HepG2 (cell line): ENCODE results near the gene GABBR2. TPM values are rescaled to one million over a fixed set of nuclear protein-coding genes. Genes with fewer than 3 reads are reported as not detected.

Experiments used
- ATAC-seq: fragments of 200-7000 bp; cut with Tn5 transposase; 3 replicates; pipeline ENCODE4 v1.9.1; 2020; ENCODE audit warnings: mild to moderate bottlenecking, moderate library complexity
- BruUV-seq: library from RNA; stranded (reverse); fragments of 400-500 nt; replicated peaks from 2 replicates; lab custom pipeline; 2021; lab: Mats Ljungman, UMichigan
- CTCF ChIA-PET: fragments of 300-600 bp; formaldehyde crosslinking; extraction: SDS; loops from one replicate; lab custom pipeline; 2021; ENCODE audit warnings: low total read pairs, inconsistent platforms, low intra/inter-chr PET ratio; lab: Yijun Ruan, JAX
- POLR2A ChIA-PET: fragments of 350-600 bp; sonication (Branson Sonifier 250); formaldehyde crosslinking; loops from one replicate; lab custom pipeline; 2020; ENCODE audit warnings: antibody characterized with exemption, inconsistent platforms; lab: Yijun Ruan, JAX
- DNase-seq: peaks from one replicate; pipeline ENCODE4 v3.0.0-alpha.2; 2015; ENCODE audit warnings: low spot score
- FAIRE-seq: peaks from 3 replicates; lab custom pipeline; 2011; peaks lifted over from hg19 to GRCh38; lab: Jason Lieb, UNC
- H2AFZ ChIP-seq: one replicate; pipeline ENCODE4 v1.6.1; 2011; ENCODE audit warnings: low read length, inconsistent platforms
- H3K27ac ChIP-seq: fragments of 300-600 bp; 3 replicates; pipeline ENCODE4 v1.8.0; 2011; ENCODE audit warnings: mixed run types, mild to moderate bottlenecking, mixed read lengths, low read length, inconsistent platforms; ENCODE audit not compliant: insufficient read depth; ENCODE audit errors: extremely low read length
- H3K27me3 ChIP-seq, 2 experiments: fragments of 200-600 bp in 1 of 2; 2 replicates in 1 of 2; 3 replicates in 1 of 2; pipeline versions ENCODE4 v1.6.0 to v1.8.0; 2011; ENCODE audit warnings: low read length in 2 of 2, mild to moderate bottlenecking in 2 of 2, moderate library complexity in 2 of 2, inconsistent platforms in 1 of 2; ENCODE audit not compliant: insufficient read depth in 2 of 2, control insufficient read depth in 1 of 2
- H3K36me3 ChIP-seq, 2 experiments: fragments of 200-600 bp in 1 of 2; replicated peaks in 1 of 2; 2 replicates in 1 of 2; 3 replicates in 1 of 2; pipeline versions ENCODE4 v1.5.1 to v1.8.0; 2011; ENCODE audit warnings: low read length in 2 of 2, inconsistent platforms in 1 of 2; ENCODE audit not compliant: insufficient read depth in 2 of 2, control insufficient read depth in 1 of 2
- H3K4me1 ChIP-seq: 2 replicates; pipeline ENCODE4 v1.5.1; 2012; ENCODE audit warnings: low read length, inconsistent platforms; ENCODE audit not compliant: insufficient read depth
- H3K4me2 ChIP-seq: 2 replicates; pipeline ENCODE4 v1.6.0; 2011; ENCODE audit warnings: low read depth, low read length, inconsistent platforms
- H3K4me3 ChIP-seq, 3 experiments: fragments of 200-600 bp in 1 of 3; sonication (generic), shearing (Covaris generic) in 1 of 3; replicated peaks in 1 of 3; 2 replicates each; pipeline ENCODE4 v1.5.1; 2011 to 2016; ENCODE audit warnings: low read length in 3 of 3, inconsistent platforms in 2 of 3, low read depth in 2 of 3, mild to moderate bottlenecking in 2 of 3, control low read depth in 1 of 3, mixed read lengths in 1 of 3; ENCODE audit not compliant: insufficient read depth in 1 of 3
- H3K79me2 ChIP-seq: one replicate; pipeline ENCODE4 v1.6.1; 2011; ENCODE audit warnings: low read length, inconsistent platforms; ENCODE audit not compliant: insufficient read depth
- H3K9ac ChIP-seq: 2 replicates; pipeline ENCODE4 v1.6.0; 2011; ENCODE audit warnings: mild to moderate bottlenecking, low read depth, low read length, inconsistent platforms; ENCODE audit not compliant: insufficient read depth
- H3K9me3 ChIP-seq: 2 replicates; pipeline ENCODE4 v1.5.1; 2012; ENCODE audit warnings: mild to moderate bottlenecking, low read length
- H4K20me1 ChIP-seq: 2 replicates; pipeline ENCODE4 v1.6.0; 2011; ENCODE audit warnings: inconsistent platforms, mild to moderate bottlenecking, low read length, moderate library complexity; ENCODE audit not compliant: insufficient read depth
- E2F1 ChIP-seq: sonication (generic); formaldehyde crosslinking; IDR thresholded peaks from 2 replicates; pipeline ENCODE4 v1.5.0; 2020; ENCODE audit warnings: missing genetic modification reagents
- KDM3A ChIP-seq: IDR thresholded peaks from 2 replicates; pipeline ENCODE4 v1.6.1; 2018; ENCODE audit warnings: low read depth, missing compliant biosample characterization
- MAX ChIP-seq: IDR thresholded peaks from 2 replicates; pipeline ENCODE4 v1.6.1; 2012; ENCODE audit warnings: inconsistent platforms
- NFAT5 ChIP-seq: sonication (generic); formaldehyde crosslinking; IDR thresholded peaks from 2 replicates; pipeline ENCODE4 v1.4.0; 2020; ENCODE audit warnings: missing genetic modification reagents
- PBX3 ChIP-seq: sonication (generic); formaldehyde crosslinking; IDR thresholded peaks from 2 replicates; pipeline ENCODE4 v1.8.1; 2023; ENCODE audit warnings: missing genetic modification reagents, inconsistent platforms, borderline replicate concordance
- PLRG1 ChIP-seq: fragments of 450-650 bp; conservative IDR thresholded peaks from 2 replicates; pipeline ENCODE4 v1.6.1; 2016
- PREB ChIP-seq: sonication (generic); formaldehyde crosslinking; IDR thresholded peaks from 2 replicates; pipeline ENCODE4 v1.4.0; 2020; ENCODE audit warnings: missing genetic modification reagents
- SMARCE1 ChIP-seq: fragments of 450-650 bp; IDR thresholded peaks from 2 replicates; pipeline ENCODE4 v1.6.1; 2017; ENCODE audit warnings: borderline replicate concordance
- ZNF550 ChIP-seq: sonication (generic); formaldehyde crosslinking; IDR thresholded peaks from 2 replicates; pipeline ENCODE4 v1.4.0; 2020; ENCODE audit warnings: mild to moderate bottlenecking, missing genetic modification reagents, borderline replicate concordance
- ZNF670 ChIP-seq: sonication (generic); formaldehyde crosslinking; IDR thresholded peaks from 2 replicates; pipeline ENCODE4 v1.8.0; 2022; ENCODE audit warnings: mild to moderate bottlenecking, missing genetic modification reagents, borderline replicate concordance
- ZNF83 ChIP-seq: sonication (generic); formaldehyde crosslinking; IDR thresholded peaks from 2 replicates; pipeline ENCODE4 v1.4.0; 2020; ENCODE audit warnings: missing genetic modification reagents, mild to moderate bottlenecking, borderline replicate concordance
- ZNF891 ChIP-seq: sonication (generic); formaldehyde crosslinking; IDR thresholded peaks from 2 replicates; pipeline ENCODE4 v1.5.0; 2020; ENCODE audit warnings: mild to moderate bottlenecking, missing genetic modification reagents
- ZSCAN21 ChIP-seq: sonication (generic); formaldehyde crosslinking; IDR thresholded peaks from 2 replicates; pipeline ENCODE4 v1.8.0; 2022; ENCODE audit warnings: mild to moderate bottlenecking, missing genetic modification reagents, moderate library complexity, borderline replicate concordance
- WGBS: methylation state at CpG from one replicate; pipeline ENCODE4 v1.1.6; 2017; ENCODE audit warnings: low lambda C conversion rate; 5-methylcytosine and 5-hydroxymethylcytosine counted together
- in situ Hi-C: cut with HindIII; loops from 2 replicates; pipeline ENCODE4 v1.10.0; 2017; ENCODE audit warnings: low pct_unique_long_range_greater_than_20kb; ENCODE audit not compliant: extremely low pct_ligation_motif_present
- intact Hi-C: fragments of 100-400 bp; cut with micrococcal nuclease; formaldehyde crosslinking; loops from one replicate; pipeline ENCODE4 v1.10.0; 2022; ENCODE audit not compliant: unreplicated experiment
- polyA plus RNA-seq, 8 experiments: library from polyadenylated mRNA; depleted of rRNA in 3 of 8; stranded (reverse) in 7 of 8; unstranded in 1 of 8; fragments of >200 nt; fragmentation: Illumina TruSeq in 4 of 8; extraction: Trizol in 4 of 8; gene quantifications; 2 replicates each; pipeline versions ENCODE4 v1.2.1 to v1.2.3, GENCODE V29; 2011 to 2016; ENCODE audit warnings: low read depth in 4 of 8, missing spikeins in 1 of 8, mixed read lengths in 1 of 8; ENCODE audit not compliant: insufficient read depth in 1 of 8
- total RNA-seq, 5 experiments: library from RNA; depleted of rRNA; stranded (reverse); fragments of >200 nt; fragmentation: Illumina TruSeq; extraction: Trizol; gene quantifications; 2 replicates each; pipeline ENCODE4 v1.2.3, GENCODE V29; 2016; ENCODE audit warnings: low read depth in 1 of 5

The GABBR2 gene
- total and polyA plus RNA-seq, 2 of the 13 experiments (the other 11 are each of a cell fraction or from before 2014, with no cell fraction given), result 0.02 TPM; not detected in 1

GRCh38 chr9:98576859-98577258 is 131.9 kb downstream of the GABBR2 start (continued):
- no peak for TF ChIP-seq PBX3 (CRISPR knock-in tag)

GRCh38 chr9:98576354-98576753 is 132.4 kb downstream of the GABBR2 start:
- no peak overlapping the region for H3K4me2 ChIP-seq
- CTCF ChIA-PET, result no interaction called here
- no peaks in the 10 kb centered on the region for H3K9me3 ChIP-seq
- WGBS, result 39% methylated on average over 3 of the region's 3 CpGs
- FAIRE-seq (no peak), DNase-seq (no peak), ATAC-seq (no peak)
- H3K27me3 ChIP-seq, result 0 out of 5 replicates have a peak, but pooled peaks cover 0 to 5% of the 10 kb centered on the region in 2 experiments
- no peaks in the 10 kb centered on the region for H3K4me1 ChIP-seq
- H3K36me3 ChIP-seq, result no peaks in the 10 kb centered on the region
- POLR2A ChIA-PET, result no interaction called here
- H3K27ac ChIP-seq, result no peak overlapping the region
- no peak overlapping the region for H3K4me3 ChIP-seq
- intact Hi-C loops, result no loop called here
- no peaks in the 10 kb centered on the region for H4K20me1 ChIP-seq
- H3K79me2 ChIP-seq, result no peaks in the 10 kb centered on the region
- no TSS peak for BruUV-seq
- no peak overlapping the region for H2AFZ ChIP-seq
- no peak overlapping the region for H3K9ac ChIP-seq
- in situ Hi-C loops, result no loop called here
- no peak for TF ChIP-seq ZNF83 (CRISPR knock-in tag)
- TF ChIP-seq MAX, result no peak
- TF ChIP-seq E2F1, result no peak
- TF ChIP-seq KDM3A (CRISPR knock-in tag), result no peak
- no peak for TF ChIP-seq PREB (CRISPR knock-in tag)
- no peak for TF ChIP-seq ZNF891 (CRISPR knock-in tag)
- TF ChIP-seq PLRG1, result no peak
- no peak for TF ChIP-seq ZNF670
- no peak for TF ChIP-seq NFAT5
- no peak for TF ChIP-seq ZNF550
- TF ChIP-seq ZSCAN21, result no peak
- no peak for TF ChIP-seq SMARCE1
- TF ChIP-seq PBX3 (CRISPR knock-in tag), result no peak
